HG02759 (cell line): ENCODE results near the gene NTHL1.

Experiments used
- ATAC-seq: cut with Tn5 transposase; IDR thresholded peaks from one replicate; pipeline ENCODE4 v1.9.1; 2021; ENCODE audit warnings: mild to moderate bottlenecking, moderate library complexity; ENCODE audit not compliant: unreplicated experiment

The NTHL1 gene

DNA sequence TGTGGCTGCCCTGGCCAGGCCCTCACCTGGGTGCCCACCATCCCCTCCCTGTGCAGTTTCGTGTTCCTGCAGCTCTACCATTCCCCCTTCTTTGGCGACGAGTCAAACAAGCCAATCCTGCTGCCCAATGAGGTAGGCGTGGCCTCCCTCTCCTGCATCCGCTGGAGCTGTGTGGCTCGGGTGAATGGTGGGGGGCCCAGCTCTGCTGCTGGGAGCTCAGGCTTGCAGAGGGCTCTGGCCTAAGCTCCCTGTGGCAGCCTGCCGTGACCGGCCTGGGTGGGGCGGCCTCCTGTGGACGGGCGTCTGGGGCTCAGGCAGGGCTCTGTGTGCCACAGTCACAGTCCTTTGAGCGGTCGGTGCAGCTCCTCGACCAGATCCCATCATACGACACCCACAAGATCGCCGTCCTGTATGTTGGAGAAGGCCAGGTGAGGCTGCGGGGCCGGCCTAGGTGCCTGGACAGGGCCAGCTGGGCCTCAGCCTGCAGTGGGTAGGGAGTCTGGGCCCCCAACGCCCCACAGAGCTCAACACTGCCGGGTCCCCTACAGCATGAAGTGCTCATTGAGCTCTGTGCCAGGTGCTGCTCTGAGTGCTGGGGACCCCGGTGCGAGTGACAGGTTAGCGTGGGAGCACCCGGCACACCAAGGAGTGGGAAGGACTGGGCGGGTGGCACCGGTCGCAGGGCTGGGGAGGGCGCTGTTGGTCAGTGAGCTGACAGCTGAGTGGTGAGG lies 37.4 kb upstream of the NTHL1 start:
- no peak for ATAC-seq

DNA sequence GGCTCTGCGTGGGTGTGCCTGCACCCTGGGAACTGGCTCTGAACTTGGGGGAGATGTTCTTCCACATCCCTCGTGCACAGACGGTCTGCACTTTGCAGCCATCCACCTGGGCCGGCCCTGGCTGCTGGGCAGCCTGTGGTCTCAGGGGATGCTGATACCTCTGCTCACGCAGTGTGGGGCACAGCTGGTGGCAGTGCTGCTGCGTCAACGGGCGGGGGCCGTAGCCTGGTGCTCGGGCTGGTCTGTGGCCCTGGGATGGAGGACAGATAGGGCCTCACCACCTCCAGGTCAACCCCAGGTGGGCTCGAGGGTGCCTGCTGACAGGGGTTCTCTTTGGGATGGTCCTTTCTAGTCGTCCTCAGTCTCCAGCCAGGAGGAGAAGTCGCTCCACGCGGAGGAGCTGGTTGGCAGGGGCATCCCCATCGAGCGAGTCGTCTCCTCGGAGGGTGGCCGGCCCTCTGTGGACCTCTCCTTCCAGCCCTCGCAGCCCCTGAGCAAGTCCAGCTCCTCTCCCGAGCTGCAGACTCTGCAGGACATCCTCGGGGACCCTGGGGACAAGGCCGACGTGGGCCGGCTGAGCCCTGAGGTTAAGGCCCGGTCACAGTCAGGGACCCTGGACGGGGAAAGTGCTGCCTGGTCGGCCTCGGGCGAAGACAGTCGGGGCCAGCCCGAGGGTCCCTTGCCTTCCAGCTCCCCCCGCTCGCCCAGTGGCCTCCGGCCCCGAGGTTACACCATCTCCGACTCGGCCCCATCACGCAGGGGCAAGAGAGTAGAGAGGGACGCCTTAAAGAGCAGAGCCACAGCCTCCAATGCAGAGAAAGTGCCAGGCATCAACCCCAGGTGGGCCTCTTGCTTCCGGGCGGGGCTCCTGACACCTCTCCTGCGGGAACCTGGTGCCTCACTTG lies 36.5 kb upstream of the NTHL1 start:
- ATAC-seq = no peak

DNA sequence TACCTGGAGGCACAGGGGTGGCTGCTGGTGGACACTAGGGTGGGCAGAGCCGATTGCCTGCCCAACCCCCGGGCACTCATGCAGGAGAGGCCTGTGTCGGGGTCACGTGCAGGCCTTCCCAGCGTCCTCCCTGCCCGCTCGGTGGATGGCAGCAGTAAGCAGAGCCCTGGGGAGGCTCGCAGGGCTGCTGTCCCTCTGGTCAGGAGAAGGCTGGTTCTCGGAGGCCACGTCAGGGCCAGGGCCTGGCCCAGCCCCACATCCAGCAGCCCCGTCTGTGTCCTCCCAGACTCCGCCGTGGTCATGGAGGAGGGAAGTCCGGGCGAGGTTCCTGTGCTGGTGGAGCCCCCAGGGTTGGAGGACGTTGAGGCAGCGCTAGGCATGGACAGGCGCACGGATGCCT lies 35.8 kb upstream of the NTHL1 start:
- ATAC-seq = no peak

DNA sequence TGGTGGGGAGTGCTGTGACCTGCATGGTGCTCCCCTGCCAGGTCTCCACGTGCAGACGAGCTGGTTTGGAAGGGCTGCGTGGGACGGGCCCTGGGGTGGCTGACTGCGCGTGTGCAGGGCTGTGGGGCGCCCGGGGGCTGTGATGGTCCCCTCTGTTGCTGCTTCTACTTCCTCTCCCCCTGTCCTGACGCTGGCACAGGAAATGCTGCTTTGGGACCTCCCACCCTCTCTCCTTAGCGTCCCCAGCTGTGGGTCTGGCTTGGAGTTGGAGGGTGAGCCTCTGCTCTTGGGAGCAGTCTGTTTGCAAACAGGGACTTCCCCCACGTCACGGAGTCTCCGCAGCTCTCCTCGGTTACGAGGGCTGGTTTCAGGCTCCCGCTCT lies 35.3 kb upstream of the NTHL1 start:
- no peak for ATAC-seq

- no peak for ATAC-seq
Measured at GRCh38 chr16:2082171-2082982, 34.7 kb upstream of the NTHL1 start.

DNA sequence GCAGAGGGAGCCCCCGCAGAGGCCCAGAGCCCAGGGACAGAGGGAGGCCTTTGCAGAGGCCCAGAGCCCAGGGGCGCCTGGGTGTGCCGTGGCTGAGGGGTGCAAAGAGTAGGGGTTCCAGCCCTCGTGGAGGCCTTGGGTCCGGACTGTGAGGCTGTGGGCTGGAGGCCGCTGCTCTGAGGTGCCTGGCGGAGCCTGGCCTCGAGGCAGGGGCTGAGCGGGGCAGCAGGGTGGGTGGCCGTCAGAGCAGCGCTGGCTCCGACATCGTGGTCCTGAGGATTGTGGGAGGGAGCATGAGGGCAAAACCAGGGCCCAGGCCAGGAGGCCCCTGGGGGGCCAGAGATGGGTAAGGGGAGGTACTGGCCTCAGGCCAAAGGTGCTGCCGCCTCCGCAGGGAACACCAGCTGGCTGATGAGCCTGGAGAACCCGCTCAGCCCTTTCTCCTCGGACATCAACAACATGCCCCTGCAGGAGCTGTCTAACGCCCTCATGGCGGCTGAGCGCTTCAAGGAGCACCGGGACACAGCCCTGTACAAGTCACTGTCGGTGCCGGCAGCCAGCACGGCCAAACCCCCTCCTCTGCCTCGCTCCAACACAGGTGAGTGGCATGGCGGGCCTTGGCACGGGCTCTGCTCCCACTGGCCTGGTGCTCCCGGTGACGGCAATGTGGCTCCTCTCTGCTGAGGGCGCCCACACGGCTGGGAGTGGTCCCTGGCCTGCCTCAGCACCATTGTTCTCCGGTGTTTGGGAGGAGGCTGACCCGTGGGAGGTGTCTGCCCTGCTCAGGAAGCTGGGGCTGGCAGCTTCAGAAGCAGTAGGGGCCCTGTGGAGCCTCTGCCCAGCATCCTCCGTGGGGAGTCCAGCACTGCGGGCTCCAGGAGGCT lies 33.8 kb upstream of the NTHL1 start:
- ATAC-seq = no peak

DNA sequence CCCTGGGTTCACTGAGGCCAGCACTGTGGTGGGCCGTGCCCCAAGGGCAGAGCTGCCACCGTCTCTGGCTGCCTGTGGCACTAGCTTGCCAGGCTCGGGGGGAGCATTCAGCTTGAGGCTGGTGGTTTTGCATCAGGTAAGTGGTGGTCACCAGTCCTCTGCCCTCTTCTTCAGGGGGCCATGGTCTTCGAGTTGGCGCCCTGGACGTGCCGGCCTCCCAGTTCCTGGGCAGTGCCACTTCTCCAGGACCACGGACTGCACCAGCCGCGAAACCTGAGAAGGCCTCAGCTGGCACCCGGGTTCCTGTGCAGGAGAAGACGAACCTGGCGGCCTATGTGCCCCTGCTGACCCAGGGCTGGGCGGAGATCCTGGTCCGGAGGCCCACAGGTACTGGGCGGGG lies 32.4 kb upstream of the NTHL1 start:
- ATAC-seq = no peak

DNA sequence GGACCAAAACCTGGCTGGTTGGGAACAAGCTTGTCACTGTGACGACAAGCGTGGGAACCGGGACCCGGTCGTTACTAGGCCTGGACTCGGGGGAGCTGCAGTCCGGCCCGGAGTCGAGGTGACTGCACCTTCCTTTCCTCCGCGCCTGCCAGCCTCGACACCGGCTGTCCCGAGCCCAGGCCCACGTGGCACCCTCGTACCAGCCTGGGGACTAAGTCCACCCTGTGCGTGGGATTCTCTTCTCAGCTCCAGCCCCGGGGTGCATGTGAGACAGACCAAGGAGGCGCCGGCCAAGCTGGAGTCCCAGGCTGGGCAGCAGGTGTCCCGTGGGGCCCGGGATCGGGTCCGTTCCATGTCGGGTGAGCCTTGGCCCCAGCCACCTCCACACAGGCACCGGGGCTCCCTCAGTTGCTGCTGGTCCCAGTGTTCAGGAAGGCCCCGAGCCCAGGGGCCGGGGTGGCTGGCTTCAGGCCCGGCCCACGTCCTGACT lies 31.7 kb upstream of the NTHL1 start:
- no peak for ATAC-seq

- no peak for ATAC-seq
Measured at GRCh38 chr16:2078691-2079090, 31.1 kb upstream of the NTHL1 start.

GRCh38 chr16:2078096-2078495 lies 30.5 kb upstream of the NTHL1 start:
- ATAC-seq = no peak

GRCh38 chr16:2077696-2078095 lies 30.1 kb upstream of the NTHL1 start:
- no peak for ATAC-seq

GRCh38 chr16:2077016-2077415 lies 29.4 kb upstream of the NTHL1 start:
- no peak for ATAC-seq

DNA sequence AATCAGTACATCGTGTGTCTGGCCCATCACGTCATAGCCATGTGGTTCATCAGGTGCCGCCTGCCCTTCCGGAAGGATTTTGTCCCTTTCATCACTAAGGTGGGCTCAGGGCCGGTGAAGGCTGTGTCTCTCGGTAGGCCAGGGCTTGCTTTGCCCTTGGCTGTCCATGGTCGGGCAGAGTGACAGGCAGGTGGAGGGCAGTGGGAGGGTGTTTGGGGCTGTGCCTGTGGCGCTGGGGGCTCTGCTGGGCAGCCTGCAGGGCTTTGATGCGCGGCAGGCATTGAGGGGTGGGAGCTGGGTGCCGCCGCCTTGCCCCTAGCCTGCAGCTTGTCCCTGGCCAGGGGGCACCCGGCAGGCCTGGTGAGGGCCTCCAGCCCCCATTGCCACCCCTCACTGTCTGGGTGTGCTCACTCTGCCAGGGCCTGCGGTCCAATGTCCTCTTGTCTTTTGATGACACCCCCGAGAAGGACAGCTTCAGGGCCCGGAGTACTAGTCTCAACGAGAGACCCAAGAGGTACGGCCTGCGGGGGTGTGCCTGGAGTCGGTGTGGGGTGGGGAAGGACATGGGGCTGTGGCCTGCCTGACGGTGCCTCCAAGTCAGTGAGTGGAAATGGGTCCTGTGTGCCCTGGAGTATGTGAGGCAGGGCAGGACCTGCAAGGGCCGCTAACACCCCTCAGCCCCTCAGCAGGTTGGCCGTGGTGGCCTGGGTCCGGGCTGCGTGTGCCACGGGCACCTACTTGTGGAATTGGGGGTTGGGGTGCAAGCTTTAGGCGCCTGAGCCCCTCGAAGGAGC lies 28.6 kb upstream of the NTHL1 start:
- no peak for ATAC-seq

DNA sequence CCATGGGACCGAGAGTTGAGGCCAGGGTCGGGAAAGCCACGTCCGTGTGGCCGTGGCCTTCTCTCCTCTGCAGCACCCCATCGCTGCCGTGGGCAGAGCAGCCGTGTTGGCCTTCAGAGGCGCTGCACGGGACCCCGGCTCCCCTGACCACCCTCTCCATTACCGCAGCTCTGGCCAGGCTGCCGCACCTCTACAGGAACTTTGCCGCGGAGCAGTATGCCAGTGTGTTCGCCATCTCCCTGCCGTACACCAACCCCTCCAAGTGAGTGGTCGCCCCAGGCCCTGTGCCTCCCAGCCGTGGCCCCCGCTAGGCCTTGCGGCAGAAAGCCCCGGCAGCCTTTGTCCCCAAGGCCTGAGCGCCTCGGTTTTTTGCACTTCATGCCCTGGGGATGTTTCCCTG lies 28.0 kb upstream of the NTHL1 start:
- ATAC-seq = no peak

GRCh38 chr16:2074071-2074470 lies 26.4 kb upstream of the NTHL1 start:
- ATAC-seq = no peak

DNA sequence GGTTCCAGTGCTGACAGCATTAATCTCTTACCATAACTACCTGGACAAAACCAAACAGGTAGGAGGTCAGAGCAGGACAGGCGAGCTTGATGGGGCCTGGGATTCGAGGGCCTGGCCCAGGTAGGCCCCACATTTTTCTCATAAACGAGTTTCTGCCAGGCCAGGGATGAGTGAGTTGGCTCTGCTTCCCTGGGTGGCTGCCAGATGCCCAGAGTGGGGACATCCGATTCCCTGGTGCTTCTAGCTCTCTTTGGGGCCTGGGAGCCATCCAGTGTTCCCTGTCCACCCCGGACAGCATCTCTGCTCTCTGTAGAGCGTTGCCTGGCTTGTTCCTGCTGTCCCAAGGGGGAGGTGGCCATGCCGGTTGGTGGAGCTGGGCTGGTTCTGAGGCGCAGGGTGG lies 25.3 kb upstream of the NTHL1 start:
- ATAC-seq = no peak

GRCh38 chr16:2071454-2072202 lies 24.0 kb upstream of the NTHL1 start:
- no peak for ATAC-seq

GRCh38 chr16:2070576-2071453 lies 23.2 kb upstream of the NTHL1 start:
- ATAC-seq = no peak
